ENCODE data around the gene ENDOD1.

DNA sequence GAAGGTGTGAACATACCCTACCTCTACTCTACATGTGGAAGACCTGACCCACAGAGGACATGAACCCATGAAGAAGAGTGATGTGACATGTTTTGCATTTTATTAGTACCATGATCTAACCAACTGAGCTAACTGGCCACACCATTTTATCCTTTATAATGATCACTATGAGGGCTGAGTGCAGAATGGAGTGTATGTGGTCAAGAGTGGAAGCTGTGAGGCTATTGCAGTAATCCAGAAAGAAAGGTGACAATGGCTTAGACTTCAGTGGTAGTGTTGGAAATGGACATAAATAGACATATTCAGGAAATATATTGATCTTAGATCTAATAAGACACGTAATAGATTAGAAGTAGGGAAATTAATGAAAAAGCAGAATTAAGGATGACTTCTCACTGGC, 19.2 kb upstream of the ENDOD1 start:
- no peak for TF ChIP-seq CTCF (conservative IDR thresholded peaks at IDR 0.05; ENCODE audit: low read depth in 2 of 2)
- no peak for TF ChIP-seq EZH2phosphoT487 (IDR thresholded peaks at IDR 0.05; ENCODE audit: unreplicated experiment)
- TF ChIP-seq EZH2 (IDR thresholded peaks at IDR 0.05; ENCODE audit: low read depth, unreplicated experiment), result no peak
- no peak for TF ChIP-seq ZNF331 (CRISPR knock-in tag; IDR thresholded peaks at IDR 0.05; ENCODE audit: low read depth)
